Measurements from ENCODE around the gene NOL8. TPM values are rescaled to one million over a fixed set of nuclear protein-coding genes. Genes with fewer than 3 reads are reported as not detected.

Gene NOL8
- total RNA-seq, 1 donor from 2014 or later = 12.7 TPM

GRCh38 chr9:92325991-92326500, 896 bp upstream of the NOL8 start:
- Histone ChIP-seq H3K4me1 (peaks cover 40% of the 10 kb centered on the region), H3K27me3 (ENCODE audit: low read depth) (no peaks in the 10 kb centered on the region), H3K27ac (replicated peaks) (peak overlapping the region; percentile 97), H3K36me3 (peaks cover 23% of the 10 kb centered on the region), H3K9me3 (replicated peaks) (no peaks in the 10 kb centered on the region), H3K4me3 (peak overlapping the region; percentile 88)
- DNase-seq = no peak
- intact Hi-C loops (cut with micrococcal nuclease) = loop anchor here (10.0 kb wide), 1 partner anchor 309 kb away; no protein-coding TSS in a partner anchor
- TF ChIP-seq CTCF (IDR thresholded peaks at IDR 0.05; ENCODE audit: borderline replicate concordance) = no peak

- peak overlapping the region; percentile 97 for H3K27ac ChIP-seq (replicated peaks)
- intact Hi-C loops (cut with micrococcal nuclease) = loop anchor here (10.0 kb wide), 1 partner anchor 310 kb away; no protein-coding TSS in a partner anchor
- no peak for TF ChIP-seq CTCF (IDR thresholded peaks at IDR 0.05; ENCODE audit: borderline replicate concordance)
- H3K4me1 ChIP-seq = peaks cover 40% of the 10 kb centered on the region
- H3K4me3 ChIP-seq = peak overlapping the region; percentile 88
- H3K36me3 ChIP-seq = peaks cover 35% of the 10 kb centered on the region
- no peaks in the 10 kb centered on the region for H3K9me3 ChIP-seq (replicated peaks)
- DNase-seq = no peak
- H3K27me3 ChIP-seq (ENCODE audit: low read depth) = no peaks in the 10 kb centered on the region
Observed at GRCh38 chr9:92324889-92325268, 271 bp downstream of the NOL8 start.

GRCh38 chr9:92324431-92324830, 719 bp downstream of the NOL8 start:
- peak overlapping the region; percentile 97 for H3K27ac ChIP-seq (replicated peaks)
- DNase-seq = no peak
- H3K9me3 ChIP-seq (replicated peaks) = no peaks in the 10 kb centered on the region
- H3K36me3 ChIP-seq = peaks cover 40% of the 10 kb centered on the region
- H3K27me3 ChIP-seq (ENCODE audit: low read depth) = no peaks in the 10 kb centered on the region
- intact Hi-C loops (cut with micrococcal nuclease) = loop anchor here (10.0 kb wide), 1 partner anchor 310 kb away; no protein-coding TSS in a partner anchor
- H3K4me3 ChIP-seq = peak overlapping the region; percentile 88
- no peak for TF ChIP-seq CTCF (IDR thresholded peaks at IDR 0.05; ENCODE audit: borderline replicate concordance)
- H3K4me1 ChIP-seq = peaks cover 40% of the 10 kb centered on the region

GRCh38 chr9:92315456-92315855, 9.7 kb downstream of the NOL8 start:
- Histone ChIP-seq H3K36me3 (peaks cover 65% of the 10 kb centered on the region), H3K27ac (replicated peaks) (no peak overlapping the region), H3K4me3 (no peak overlapping the region), H3K9me3 (replicated peaks) (no peaks in the 10 kb centered on the region), H3K4me1 (peaks cover 23% of the 10 kb centered on the region), H3K27me3 (ENCODE audit: low read depth) (no peaks in the 10 kb centered on the region)
- no peak for DNase-seq
- no peak for TF ChIP-seq CTCF (IDR thresholded peaks at IDR 0.05; ENCODE audit: borderline replicate concordance)
- intact Hi-C loops (cut with micrococcal nuclease) = no loop called here

GRCh38 chr9:92313624-92314012, 11.5 kb downstream of the NOL8 start:
- peak overlapping the region; percentile 2 for H3K4me3 ChIP-seq
- DNase-seq = no peak
- H3K4me1 ChIP-seq = peaks cover 28% of the 10 kb centered on the region
- peaks cover 65% of the 10 kb centered on the region for H3K36me3 ChIP-seq
- H3K9me3 ChIP-seq (replicated peaks) = no peaks in the 10 kb centered on the region
- H3K27me3 ChIP-seq (ENCODE audit: low read depth) = no peaks in the 10 kb centered on the region
- no peak for TF ChIP-seq CTCF (IDR thresholded peaks at IDR 0.05; ENCODE audit: borderline replicate concordance)
- H3K27ac ChIP-seq (replicated peaks) = peak overlapping the region; percentile 76
- intact Hi-C loops (cut with micrococcal nuclease) = no loop called here
